DMS153 treated with DMSO at 0.1 percent for 48 hours (cell line): ENCODE data around the gene SMTNL1.
A peak's percentile ranks its signal among the peaks of the same experiment; 100 is the strongest.

Experiments
- DNase-seq: peaks from one replicate; lab custom pipeline; 2025; ENCODE audit not compliant: unreplicated experiment; lab: John Stamatoyannopoulos, UW

Gene SMTNL1

GRCh38 chr11:57543593-57543992 lies 6.2 kb downstream of the SMTNL1 start:
- no peak for DNase-seq

- DNase-seq: no peak
Measured at GRCh38 chr11:57544566-57544965, 7.2 kb downstream of the SMTNL1 start.

DNA sequence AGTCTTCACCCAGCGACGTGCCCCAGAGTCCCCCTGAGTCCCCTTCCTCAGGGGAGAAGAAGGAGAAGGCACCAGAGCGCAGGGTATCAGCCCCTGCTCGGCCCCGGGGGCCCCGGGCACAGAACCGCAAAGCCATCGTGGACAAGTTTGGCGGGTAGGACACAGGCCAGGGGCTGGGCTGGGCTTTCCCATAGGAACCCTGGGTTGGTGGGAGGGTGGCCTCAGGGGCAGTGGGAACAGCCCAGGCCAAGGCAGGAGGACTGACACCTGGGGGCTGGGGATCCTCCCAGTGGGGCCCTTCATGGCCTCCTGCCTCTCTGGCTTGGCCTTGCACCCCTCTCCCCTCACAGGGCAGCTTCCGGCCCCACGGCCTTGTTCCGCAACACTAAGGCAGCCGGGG lies 8.5 kb downstream of the SMTNL1 start:
- DNase-seq: no peak

DNA sequence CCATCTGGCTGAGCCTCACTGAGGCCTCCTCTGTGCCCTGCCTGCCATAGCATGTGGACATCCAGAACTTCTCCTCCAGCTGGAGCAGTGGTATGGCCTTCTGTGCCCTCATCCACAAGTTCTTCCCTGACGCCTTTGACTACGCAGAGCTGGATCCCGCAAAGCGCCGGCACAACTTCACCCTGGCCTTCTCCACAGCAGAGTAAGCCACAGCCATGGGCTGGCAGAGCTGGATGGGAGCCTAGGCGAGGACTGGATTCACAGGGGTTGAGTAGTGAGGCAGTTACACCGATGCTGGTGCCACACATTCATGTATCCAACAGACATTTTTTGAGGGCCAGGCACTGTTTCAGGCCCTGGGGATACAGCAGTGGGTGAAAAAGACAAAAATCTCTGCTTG lies 9.1 kb downstream of the SMTNL1 start:
- no peak for DNase-seq

- no peak for DNase-seq
Measured at GRCh38 chr11:57546869-57547475, 9.6 kb downstream of the SMTNL1 start.

GRCh38 chr11:57547854-57548377 lies 10.5 kb downstream of the SMTNL1 start:
- DNase-seq: no peak

- no peak for DNase-seq
Measured at GRCh38 chr11:57549983-57550382, 12.6 kb downstream of the SMTNL1 start.

- no peak for DNase-seq
Measured at GRCh38 chr11:57551941-57552340, 14.5 kb downstream of the SMTNL1 start.

GRCh38 chr11:57552479-57552878 lies 15.1 kb downstream of the SMTNL1 start:
- no peak for DNase-seq

- no peak for DNase-seq
Measured at GRCh38 chr11:57555393-57555792, 18.0 kb downstream of the SMTNL1 start.

DNA sequence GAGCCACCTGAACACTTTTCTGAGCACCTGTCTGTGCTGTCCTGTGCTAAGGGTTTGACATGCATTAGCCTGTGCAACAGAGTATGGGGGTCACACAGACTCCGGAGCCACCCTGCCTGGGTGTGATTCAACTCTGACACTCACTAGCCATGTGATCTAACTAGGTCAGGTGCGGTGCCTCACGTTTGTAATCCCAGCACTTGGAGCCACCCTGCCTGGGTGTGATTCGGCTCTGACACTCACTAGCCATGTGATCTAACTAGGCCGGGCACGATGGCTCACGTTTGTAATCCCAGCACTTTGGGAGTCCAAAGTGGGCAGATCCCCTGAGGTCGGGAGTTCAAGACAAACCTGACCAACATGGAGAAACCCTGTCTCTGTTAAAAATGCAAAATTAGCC lies 18.6 kb downstream of the SMTNL1 start:
- DNase-seq: no peak

- no peak for DNase-seq
Measured at GRCh38 chr11:57560146-57560545, 22.8 kb downstream of the SMTNL1 start.

DNA sequence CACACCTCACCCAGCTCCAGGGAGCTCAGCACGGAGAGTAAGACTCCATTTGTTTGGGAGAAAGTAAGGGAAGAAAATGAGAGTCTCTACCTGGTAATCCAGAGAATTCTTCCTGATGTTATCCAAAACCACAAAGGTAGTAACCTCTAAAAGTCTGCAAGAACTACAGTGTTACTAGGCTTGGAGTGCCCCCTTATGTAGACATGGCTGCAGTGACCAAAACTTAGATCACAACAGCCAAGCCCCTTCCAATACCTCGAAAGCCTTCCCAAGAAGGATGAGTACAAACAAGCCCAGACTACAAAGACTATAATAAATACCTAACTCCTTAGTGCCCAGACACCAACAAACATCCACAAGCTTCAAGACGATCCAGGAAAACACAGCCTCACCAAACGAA lies 25.2 kb downstream of the SMTNL1 start:
- no peak for DNase-seq

- DNase-seq: peak; percentile 45
Measured at GRCh38 chr11:57566005-57566904, 28.9 kb downstream of the SMTNL1 start.

DNA sequence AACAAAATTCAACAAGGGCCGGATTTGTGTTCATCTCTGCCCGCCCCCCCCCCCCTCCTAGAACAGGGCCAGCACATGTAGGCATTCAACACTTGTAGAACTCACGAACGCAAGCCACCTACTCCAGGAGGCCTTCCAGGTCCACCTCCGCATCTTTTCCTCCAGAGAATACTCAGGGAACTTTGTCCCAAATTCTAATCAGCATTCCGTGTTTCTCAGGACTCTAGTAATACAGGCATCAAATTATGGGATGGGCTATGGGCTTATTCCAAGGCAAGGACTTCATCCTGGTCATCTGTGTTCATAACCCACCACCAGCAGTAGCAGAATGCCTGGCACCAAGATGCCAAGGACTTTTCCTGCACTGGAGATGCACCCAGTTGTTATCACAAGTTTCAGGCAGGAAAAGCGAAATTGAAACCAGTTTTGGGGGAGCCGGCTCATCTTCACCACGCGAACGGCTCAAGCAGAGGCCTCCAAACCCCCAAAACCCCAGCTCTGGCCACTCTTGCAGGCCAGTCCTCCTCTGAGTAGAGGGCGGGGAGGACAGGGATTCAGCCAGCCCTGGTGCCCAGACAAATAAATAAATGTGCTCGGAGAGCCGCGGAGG lies 29.6 kb downstream of the SMTNL1 start:
- no peak for DNase-seq

- peak; percentile 34 for DNase-seq
Measured at GRCh38 chr11:57567515-57568329, 30.3 kb downstream of the SMTNL1 start, which contains the start of gene UBE2L6. Gene UBE2L6 (minus strand): TSS chr11:57567672. CDS start chr11:57567611, 61 bp downstream.

DNA sequence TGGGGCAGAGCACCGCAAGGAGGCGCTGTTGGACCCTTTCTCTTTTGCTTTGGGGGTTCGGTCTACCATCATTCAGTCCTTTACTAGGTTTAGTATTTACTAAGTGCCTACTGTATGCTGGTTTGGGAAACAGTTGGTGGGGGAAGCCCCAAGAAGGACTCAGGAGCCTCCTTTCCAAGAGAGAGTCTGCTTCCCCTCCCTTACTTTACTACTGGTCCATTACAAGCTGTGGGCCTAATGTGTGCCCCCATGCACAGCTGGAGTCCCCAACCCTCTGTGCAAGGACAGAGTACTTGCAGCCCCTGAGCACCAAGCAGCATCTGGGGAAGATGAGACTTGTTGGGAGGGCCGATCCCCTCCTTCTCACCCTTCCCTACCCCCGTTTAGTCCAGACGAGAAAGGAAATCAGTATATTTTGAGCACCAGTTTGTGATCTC lies 31.0 kb downstream of the SMTNL1 start:
- no peak for DNase-seq

- DNase-seq: no peak
Measured at GRCh38 chr11:57571606-57572005, 34.2 kb downstream of the SMTNL1 start.

- DNase-seq: no peak
Measured at GRCh38 chr11:57574061-57574460, 36.7 kb downstream of the SMTNL1 start.

GRCh38 chr11:57584341-57584740 lies 46.9 kb downstream of the SMTNL1 start:
- DNase-seq: no peak

- no peak for DNase-seq
Measured at GRCh38 chr11:57585301-57585700, 47.9 kb downstream of the SMTNL1 start.
